Inferior parietal cortex (tissue), 1 donor: ENCODE data around the gene USP40.
A peak's percentile ranks its signal among the peaks of the same experiment; 100 is the strongest.

Experiments used
- DNase-seq: peaks from one replicate; pipeline ENCODE4 v3.0.0-alpha.2; 2016; ENCODE audit errors: extremely low spot score

Gene USP40

GRCh38 chr2:233443511-233444183 lies 122.9 kb downstream of the USP40 start:
- peak; percentile 78 for DNase-seq

DNA sequence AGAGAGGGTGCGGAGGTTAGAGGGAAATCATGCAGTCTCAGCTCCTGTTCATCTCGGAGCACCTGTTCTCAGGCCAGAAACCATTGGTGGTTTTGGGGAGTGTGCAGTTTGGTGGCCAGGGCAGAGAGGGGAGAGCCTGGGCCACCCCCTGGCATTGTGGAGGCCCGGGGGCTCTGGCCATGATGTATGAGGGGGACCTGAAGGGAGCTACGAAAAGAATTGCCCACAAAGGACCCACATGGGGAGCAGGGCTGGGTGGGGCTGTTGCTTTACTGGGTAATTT lies 124.6 kb downstream of the USP40 start:
- DNase-seq, result no peak

DNA sequence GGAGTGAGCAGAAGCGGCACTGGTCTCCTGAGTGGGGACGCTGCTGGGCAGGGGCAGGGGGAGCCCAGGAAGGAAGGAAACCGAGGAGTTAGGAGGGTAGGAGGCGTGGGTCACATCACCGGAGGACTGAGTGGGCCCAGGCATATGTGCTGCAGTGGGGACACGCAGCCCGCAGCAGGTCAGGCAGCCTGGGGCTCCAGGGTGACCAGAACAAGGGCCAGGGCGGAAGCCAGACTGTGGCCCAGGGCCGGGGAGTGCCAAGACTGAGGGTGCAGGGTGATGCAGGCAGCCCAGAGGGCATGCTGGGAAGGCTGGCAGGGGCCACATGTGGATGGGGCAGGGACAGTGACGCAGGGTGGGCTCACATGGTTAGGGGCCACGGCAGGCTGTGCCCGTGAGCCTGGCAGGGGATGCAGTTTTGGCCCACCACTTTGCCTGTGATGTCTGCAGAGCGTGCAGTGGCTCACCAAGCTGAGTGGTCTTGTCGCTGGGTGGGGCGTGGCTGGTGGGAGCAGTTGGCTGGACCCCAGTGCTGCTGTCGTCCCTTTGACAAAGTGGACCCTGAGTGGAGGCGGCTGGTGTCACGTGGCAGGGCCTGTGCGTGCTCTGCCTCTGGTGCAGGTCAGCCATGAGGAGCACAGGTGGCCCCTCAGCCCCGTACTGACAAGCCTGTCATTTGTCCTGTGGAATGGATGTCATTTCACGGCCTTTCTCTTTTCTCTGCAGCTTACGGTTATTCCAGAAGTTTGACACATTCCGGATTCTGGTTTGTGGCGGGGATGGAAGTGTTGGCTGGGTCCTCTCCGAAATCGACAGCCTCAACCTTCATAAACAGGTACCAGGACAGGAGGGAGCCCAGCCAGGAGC lies 125.2 kb downstream of the USP40 start:
- DNase-seq, result no peak

DNA sequence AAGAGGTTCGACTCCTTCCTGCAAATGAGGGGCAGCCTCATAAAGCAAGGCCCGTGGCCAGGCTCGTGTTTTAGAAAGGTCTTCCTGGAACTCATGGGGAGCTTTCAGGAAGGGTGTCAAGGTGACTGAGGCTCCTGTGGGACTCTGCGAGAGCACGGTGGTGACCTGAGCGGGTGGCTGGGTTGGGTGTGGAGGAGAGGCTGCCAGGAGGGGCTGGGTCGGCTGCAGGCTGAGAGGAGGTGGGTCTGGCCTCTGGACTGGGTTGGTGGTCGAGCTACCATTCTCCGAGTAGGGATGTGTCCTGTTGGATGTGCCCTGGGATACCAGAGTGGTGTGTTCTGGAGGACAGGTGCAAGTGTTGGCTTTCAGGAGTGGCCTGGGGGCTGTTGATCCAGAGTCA lies 125.9 kb downstream of the USP40 start:
- DNase-seq, result no peak

GRCh38 chr2:233440314-233440713 lies 126.3 kb downstream of the USP40 start:
- DNase-seq, result no peak

DNA sequence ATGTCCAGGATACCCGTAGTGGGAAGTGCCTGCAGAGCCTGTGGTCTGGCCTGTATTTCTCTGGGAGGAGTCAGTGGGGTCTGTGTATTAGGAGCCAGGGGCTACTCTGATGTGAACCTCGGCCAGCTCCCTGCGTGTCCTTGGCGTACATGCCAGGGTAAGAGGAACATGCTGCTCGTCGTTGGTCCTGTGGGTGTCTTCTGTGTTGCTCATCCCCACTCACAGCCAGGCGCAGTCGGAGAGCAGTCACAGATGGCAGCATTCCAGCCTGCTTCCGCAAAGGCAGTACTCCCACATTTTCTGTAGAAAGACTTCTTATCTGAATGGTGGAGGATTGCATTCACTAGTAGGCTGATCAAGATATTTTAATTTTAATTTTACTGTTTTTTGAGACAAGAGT lies 127.4 kb downstream of the USP40 start:
- DNase-seq, result peak; percentile 57

DNA sequence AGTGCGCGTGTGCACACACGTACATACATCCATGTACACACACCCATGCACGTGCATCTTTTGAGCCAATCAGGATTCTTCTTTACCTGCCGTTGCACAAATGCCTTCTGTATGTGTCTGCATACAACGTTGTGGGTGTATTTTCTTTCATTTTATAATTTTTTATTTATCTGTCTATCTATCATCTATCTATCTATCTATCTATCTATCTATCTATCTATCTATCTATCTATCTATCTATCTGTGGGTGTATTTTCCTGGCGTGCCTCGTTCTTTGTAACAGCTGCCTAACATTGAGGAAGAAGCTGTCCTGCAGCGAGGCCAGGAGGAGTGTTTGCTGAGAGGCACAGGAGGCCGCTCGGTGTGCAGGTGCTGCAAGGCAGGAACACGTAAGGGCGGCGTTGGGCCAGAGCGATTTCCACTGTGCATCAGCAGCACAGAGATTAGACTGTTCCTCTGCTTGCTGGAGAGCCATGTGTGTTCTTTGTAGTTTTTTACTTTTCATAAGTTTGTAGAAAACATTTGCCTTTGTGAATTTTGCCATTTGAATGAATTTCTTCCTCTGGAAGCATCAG lies 127.9 kb downstream of the USP40 start:
- no peak for DNase-seq

DNA sequence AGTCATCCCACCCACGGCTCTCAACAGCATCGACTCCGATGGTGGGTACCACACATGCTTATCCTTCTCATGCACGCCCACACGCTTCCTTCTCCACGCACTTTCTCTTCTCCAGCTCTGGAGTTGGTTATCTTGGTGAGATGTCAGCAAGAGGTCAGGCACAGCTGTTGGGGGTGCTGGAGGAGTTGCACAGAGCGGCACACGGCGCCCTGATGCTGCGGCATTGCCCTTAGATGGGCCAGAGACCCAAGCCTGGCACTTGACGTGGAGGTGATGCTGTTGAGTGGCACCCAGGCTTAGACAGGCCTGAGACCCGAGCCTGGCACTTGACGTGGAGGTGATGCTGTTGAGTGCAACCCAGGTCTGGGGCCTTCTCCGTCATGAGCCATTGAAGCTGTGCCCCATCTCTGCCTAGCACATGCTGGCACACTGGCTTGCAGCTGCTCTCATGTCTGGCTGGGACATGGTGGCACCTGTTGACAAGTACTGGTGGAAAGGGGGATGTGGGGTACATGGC lies 129.1 kb downstream of the USP40 start:
- DNase-seq, result no peak

DNA sequence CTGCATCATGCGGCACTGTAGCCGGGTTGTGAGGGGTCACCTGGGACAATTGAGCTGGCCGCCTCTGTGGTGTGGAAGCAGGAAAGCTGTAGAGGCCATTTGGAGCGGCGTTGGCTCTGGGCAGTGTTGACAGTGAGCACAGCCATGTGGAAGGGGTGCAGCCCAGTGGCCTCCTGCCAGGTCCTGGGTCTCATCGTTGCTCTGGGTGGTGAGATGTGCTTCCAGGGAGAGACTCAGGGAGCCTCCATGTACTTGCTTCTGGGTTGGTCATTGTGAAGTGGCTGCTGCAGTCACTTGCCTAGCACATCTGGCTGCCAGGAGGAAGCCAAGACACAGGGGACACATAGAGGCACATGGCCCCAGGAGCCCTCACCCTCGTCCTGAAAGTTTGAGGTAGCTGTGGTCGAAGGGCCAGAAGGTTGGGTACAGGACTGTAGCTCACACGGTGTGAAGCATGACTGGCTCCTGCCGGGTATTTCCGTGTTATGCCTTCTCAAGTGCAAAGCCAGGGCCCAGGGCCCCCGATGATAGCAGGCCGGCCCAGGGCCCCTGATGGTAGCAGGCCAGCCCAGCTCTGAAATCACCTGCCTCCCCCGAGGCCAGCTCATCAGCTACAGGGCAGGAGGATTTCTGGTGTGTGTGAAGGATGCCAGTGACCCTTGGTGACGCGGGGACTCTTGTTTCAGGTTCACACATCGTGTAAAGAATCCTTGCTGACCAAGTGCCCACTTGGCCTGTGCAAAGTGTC lies 129.7 kb downstream of the USP40 start:
- DNase-seq, result no peak

GRCh38 chr2:233436191-233436581 lies 130.4 kb downstream of the USP40 start:
- no peak for DNase-seq

DNA sequence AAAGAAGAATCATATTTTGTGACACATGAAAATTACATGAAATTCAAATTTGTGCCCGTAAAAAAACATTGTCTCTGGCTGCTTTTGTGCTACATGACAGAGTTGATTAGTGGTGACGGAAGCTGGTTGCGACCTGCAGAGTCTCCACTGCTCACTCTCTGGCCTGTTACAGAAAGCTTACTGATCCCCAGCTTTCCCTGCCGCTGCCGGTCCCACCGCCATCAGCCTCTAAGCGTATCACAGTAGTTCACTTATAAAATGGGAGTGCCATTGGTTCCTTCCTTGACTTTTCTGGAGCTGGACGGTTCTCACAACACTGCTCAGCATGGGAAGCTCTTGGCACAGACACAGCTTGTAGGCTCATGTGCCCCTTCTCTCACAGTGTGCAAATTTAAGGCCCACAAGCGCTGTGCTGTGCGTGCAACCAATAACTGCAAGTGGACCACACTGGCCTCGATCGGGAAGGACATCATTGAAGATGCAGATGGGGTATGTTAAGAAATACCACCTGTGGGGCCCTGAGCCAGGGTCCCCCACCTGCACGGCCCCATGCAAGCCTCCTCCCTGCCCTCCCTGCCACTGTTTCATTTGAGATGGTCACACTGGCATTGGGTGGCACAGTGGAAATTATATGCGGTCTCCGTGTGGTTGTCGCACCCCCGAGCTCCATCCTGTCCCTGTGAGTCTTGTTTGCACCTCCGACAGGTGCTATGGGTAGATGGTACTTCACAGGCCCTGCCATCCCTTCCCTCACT lies 131.0 kb downstream of the USP40 start:
- DNase-seq, result no peak

- no peak for DNase-seq
Measured at GRCh38 chr2:233434666-233435330, 131.8 kb downstream of the USP40 start.

DNA sequence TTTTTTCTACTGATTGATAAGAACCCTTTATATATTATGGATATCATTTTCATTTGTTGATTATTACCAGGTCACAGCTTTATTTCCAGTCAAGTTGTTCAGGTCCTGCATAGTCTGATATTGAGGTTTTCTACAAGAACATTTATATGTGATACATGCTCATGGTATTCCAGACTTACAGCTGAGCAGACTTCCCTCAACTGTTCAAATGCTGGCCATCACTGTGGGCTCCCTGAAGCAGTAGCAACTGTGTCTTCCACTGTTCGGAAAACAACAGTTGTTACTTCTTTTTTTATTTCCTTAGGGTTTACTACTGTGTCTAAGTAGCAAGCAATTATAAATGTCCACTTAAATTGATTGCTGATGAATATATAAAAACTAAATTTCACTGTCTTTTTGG lies 132.8 kb downstream of the USP40 start:
- no peak for DNase-seq

GRCh38 chr2:233433029-233433428 lies 133.6 kb downstream of the USP40 start:
- DNase-seq, result no peak

DNA sequence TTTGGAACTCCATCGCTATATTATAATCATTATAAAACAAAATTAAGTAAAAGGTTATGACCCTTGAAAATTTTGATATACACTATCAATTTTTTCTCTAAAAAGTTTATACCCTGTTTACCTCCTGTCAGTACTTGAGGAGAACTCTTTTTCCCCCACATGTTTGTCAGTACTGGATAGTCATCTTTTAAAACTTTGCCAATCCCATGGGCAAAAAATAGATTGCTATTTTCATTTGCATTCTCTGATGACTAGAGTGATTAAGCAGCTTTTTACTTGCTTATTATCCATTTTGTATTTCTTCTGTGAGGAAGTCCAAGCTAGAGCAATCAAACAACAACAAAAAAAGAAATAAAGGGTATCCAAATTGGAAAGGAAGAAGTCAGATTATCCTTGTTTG lies 135.9 kb downstream of the USP40 start:
- no peak for DNase-seq

GRCh38 chr2:233430081-233430480 lies 136.5 kb downstream of the USP40 start:
- no peak for DNase-seq

- DNase-seq, result no peak
Measured at GRCh38 chr2:233429175-233429897, 137.2 kb downstream of the USP40 start.

GRCh38 chr2:233428438-233428837 lies 138.1 kb downstream of the USP40 start:
- no peak for DNase-seq

DNA sequence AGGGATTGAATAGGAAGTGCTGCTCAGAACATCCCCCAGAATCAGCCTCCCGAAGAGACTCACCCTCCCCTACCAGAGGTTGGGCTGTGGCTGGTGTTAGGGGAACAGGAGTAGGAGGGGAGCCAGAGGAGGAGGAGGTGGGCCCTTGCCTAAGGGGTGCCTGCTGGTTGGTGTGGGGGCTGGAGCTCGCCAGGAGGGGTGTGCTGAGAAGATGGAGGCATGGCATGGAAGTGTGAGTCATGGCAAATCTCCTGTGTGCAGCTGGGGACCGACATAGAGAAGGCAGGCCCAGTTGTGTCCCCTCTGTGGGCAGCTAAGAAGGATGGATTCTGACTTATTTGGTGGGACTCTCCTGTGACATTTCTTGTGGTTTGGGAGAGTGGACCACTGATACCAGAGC lies 138.6 kb downstream of the USP40 start:
- no peak for DNase-seq

DNA sequence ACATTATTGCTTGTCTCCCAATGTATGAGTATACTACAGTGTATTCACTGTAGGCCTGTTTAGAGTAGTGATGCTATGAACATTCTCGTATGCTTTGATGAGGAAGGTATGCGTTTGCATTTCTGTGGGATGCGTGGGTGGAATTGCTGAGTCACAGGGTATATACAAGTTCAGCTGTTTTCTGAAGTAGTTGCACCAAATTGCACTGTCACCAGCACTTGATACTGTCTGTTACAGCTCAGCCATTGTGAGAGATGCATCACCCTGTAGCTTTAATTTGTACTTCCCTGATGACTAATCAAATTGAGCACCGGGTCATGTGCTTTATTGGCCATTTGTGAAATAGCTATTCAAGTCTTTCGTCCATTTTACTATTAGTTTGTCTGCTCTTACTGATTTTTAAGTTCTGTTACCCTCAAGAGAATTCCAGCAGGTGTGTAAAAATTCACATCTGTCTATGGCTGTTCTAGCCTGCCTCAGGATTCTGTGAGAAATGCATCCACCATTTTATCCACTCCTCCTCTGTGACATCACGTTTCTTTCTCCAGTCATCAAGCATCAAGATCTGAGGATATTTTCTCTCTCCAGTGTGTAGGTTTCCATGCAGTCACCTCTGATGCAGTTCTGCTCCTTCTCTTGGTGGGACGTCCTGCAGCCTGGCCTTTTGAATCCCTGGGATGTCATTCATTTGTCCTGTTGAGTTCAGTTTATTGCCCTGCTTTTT lies 139.8 kb downstream of the USP40 start:
- DNase-seq, result no peak
